Cardiac muscle cell (in vitro differentiated cells and primary cell): ENCODE measurements around the gene USP27X. TPM values are rescaled to one million over a fixed set of nuclear protein-coding genes. Genes with fewer than 3 reads are reported as not detected.

Experiments
- DNase-seq, 2 donors: peaks; one replicate each; pipeline versions ENCODE4 v3.0.0 to v3.0.0-alpha.2; 2010 to 2017; ENCODE audit warnings: low read depth in 1 of 2, low spot score in 1 of 2
- H3K27ac ChIP-seq: fragments of 200-600 bp; sonication (generic); 2 replicates; pipeline ENCODE4 v1.5.1; 2016
- H3K27me3 ChIP-seq: fragments of 200-600 bp; sonication (generic); 2 replicates; pipeline ENCODE4 v1.6.0; 2016; ENCODE audit warnings: control low read depth
- H3K36me3 ChIP-seq: fragments of 200-600 bp; sonication (generic); 2 replicates; pipeline ENCODE4 v1.5.1; 2016; ENCODE audit warnings: control low read depth
- H3K4me1 ChIP-seq: fragments of 200-600 bp; sonication (generic); 2 replicates; pipeline ENCODE4 v1.8.1; 2017; ENCODE audit warnings: low read depth, mild to moderate bottlenecking, mixed run types
- H3K4me3 ChIP-seq: fragments of 200-600 bp; sonication (generic); 2 replicates; pipeline ENCODE4 v1.5.1; 2016; ENCODE audit warnings: mild to moderate bottlenecking
- H3K9me3 ChIP-seq: fragments of 200-600 bp; sonication (generic); 2 replicates; pipeline ENCODE4 v1.5.1; 2017; ENCODE audit warnings: low read depth, mild to moderate bottlenecking, control low read depth
- polyA plus RNA-seq: library from polyadenylated mRNA; unstranded; fragments of >200 nt; fragmentation: Nextera tagmentation; extraction: Ambion mirVana; gene quantifications from 2 replicates; pipeline ENCODE4 v1.2.1, GENCODE V29; 2016
- total RNA-seq: library from RNA; depleted of rRNA; stranded (reverse); fragments of >200 nt; gene quantifications from 2 replicates; pipeline ENCODE4 v1.2.3, GENCODE V29; 2016
- TF ChIP-seq, protein P1 (sequence below): IDR thresholded peaks from 2 replicates; pipeline ENCODE4 v1.5.1; 2012; ENCODE audit warnings: low read depth, mild to moderate bottlenecking, low read length

Gene USP27X
- total RNA-seq (2.9 and 3.8 TPM in 2 replicates), polyA plus RNA-seq (1.7 and 1.8 TPM in 2 replicates)

DNA sequence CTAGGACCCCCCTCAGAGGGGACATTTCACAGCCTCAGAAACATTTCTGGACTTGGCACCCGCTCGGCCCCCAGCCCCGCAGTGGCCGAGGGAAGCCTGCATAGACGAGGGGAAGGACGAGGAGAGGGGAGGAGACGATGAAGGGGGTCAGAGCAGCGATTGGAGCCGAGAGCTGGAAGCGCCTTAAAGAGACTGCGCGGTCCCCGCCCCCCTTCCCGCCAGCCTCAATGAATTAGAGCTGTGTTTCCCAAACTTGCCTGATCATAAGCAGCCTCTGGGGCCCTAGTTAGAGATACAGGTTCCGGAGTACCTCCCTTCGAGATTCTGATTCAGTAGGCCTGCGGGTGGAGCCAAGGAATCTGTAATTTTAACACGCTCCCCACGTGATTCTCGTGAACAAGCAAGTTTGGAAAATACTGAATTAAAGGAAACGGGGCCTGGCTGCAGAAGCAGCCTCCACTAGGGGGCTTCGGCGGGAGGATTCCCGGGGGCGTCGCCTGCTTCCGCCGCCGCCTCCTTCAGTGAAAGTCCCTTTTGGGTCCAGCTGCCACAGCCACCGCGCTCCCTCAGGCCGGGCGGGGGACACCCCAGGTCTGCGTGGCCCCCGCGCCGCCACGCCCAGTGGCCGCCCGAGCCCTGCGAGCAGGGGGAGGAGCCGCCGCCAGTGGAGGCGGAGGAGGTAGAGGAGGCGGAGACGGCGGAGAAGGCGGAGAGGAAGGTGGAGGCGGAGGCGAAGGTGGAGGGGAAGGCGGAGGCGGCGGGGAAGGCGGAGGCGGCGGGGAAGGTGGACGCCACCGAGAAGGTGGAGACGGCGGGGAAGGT lies at the start of gene USP27X:
USP27X (plus strand) TSS at position 651 of the 822 bp plus-strand sequence. CDS start 824 bp downstream, outside the sequence.
- H3K4me1 ChIP-seq: no peaks in the 10 kb centered on the region
- H3K36me3 ChIP-seq: no peaks in the 10 kb centered on the region
- H3K27ac ChIP-seq: peak within 1 kb of the TSS; percentile 71
- H3K4me3 ChIP-seq: peak within 1 kb of the TSS; percentile 50
- peak; percentile 81 to 88 for DNase-seq
- no peaks in the 10 kb centered on the region for H3K27me3 ChIP-seq
- H3K9me3 ChIP-seq: no peaks in the 10 kb centered on the region
- TF ChIP-seq, protein P1, sequence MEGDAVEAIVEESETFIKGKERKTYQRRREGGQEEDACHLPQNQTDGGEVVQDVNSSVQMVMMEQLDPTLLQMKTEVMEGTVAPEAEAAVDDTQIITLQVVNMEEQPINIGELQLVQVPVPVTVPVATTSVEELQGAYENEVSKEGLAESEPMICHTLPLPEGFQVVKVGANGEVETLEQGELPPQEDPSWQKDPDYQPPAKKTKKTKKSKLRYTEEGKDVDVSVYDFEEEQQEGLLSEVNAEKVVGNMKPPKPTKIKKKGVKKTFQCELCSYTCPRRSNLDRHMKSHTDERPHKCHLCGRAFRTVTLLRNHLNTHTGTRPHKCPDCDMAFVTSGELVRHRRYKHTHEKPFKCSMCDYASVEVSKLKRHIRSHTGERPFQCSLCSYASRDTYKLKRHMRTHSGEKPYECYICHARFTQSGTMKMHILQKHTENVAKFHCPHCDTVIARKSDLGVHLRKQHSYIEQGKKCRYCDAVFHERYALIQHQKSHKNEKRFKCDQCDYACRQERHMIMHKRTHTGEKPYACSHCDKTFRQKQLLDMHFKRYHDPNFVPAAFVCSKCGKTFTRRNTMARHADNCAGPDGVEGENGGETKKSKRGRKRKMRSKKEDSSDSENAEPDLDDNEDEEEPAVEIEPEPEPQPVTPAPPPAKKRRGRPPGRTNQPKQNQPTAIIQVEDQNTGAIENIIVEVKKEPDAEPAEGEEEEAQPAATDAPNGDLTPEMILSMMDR: peak; percentile 60

DNA sequence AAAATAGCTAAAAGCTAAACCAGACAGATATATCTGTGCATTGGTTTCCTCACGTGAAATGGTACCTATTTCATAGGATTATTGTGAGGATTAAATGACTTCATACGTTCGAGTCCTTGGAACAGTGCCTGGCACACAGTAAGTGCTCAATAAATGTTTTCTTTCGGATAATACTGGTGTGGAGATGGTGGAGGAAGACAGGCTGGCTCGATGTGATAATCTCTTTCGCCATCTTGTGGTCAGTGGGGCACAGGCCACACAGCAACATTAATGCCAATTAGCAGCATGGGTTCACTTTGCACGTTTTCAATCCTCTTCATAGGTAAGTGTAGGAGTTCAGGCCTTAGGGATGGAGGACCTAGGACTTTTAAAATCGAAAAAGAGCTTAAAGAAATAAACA lies 40.9 kb upstream of the USP27X start:
- Histone ChIP-seq H3K4me1 (no peaks in the 10 kb centered on the region), H3K36me3 (no peaks in the 10 kb centered on the region), H3K9me3 (no peaks in the 10 kb centered on the region), H3K27me3 (peaks cover 6% of the 10 kb centered on the region), H3K27ac (no peak overlapping the region), H3K4me3 (no peak overlapping the region)
- peak; percentile 22 to 24 for DNase-seq
- TF ChIP-seq, protein P1: peak; percentile 39

DNA sequence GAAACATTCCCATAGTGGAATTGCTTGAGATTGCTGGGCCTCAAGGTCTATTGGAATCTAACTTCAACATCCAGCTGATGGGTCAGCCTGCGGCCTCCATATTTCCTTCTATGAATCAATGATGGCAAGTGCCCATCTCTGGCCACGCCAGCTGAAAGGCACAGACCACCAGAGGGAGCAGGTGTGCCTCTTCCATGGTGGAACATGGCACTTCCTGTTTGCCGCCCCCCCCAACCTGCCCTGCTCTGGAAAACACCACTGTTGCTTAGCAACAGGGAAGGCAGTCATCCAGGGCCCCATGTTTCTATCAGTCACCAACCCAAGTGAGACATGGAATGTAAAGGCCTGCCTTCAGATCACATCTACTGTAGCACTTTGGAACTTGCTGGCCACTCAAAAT lies 38.6 kb upstream of the USP27X start:
- Histone ChIP-seq H3K36me3 (no peaks in the 10 kb centered on the region), H3K4me1 (no peaks in the 10 kb centered on the region), H3K9me3 (no peaks in the 10 kb centered on the region), H3K27ac (no peak overlapping the region), H3K27me3 (no peaks in the 10 kb centered on the region), H3K4me3 (no peak overlapping the region)
- TF ChIP-seq, protein P1: peak; percentile 38
- peak; percentile 60 to 88 for DNase-seq

DNA sequence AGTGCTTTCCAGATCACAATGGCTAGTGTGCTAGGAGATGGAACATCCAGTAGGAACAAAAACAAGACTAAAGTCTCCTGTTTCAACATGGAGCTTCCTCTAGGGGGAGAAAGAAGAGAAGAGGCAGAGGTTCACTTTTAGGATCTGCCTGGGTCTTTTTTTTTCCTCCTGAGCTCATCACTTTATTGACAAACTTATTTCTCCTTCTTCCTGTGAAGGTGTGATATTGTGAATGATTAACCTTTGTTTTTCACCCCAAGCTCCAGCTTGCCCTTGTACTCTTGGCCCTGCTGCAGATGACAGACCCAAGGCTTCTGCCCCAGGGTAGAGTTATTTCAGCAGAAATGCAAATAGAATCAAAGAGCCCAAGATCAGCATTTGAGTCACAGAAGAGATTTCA lies 36.7 kb upstream of the USP27X start:
- Histone ChIP-seq H3K9me3 (no peaks in the 10 kb centered on the region), H3K36me3 (no peaks in the 10 kb centered on the region), H3K27ac (no peak overlapping the region), H3K4me1 (no peaks in the 10 kb centered on the region), H3K4me3 (no peak overlapping the region), H3K27me3 (no peaks in the 10 kb centered on the region)
- DNase-seq: no peak
- TF ChIP-seq, protein P1: no peak

DNA sequence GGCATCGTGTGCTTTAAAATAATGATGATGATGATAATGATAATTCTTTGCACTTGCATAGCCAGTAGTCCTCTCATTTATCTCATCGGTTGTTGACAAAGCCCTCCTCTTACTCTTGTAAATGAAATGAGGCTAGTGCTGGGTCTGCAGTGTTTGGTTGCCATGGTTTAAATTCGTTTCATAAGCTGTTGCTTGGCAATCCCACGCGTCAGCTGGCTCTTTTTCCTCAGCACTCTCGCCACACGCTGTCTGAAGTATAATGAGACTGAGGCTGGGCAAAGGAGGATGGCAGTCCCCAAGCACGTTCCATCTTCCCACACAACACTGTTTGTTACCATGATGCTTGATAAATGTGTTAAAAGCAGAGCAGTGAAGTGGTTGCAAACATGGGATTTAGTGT lies 34.7 kb upstream of the USP27X start:
- TF ChIP-seq, protein P1: no peak

More for the DNA sequence above, 34.7 kb upstream of the USP27X start:
- H3K27ac ChIP-seq: no peak overlapping the region
- H3K9me3 ChIP-seq: no peaks in the 10 kb centered on the region
- H3K27me3 ChIP-seq: no peaks in the 10 kb centered on the region
- DNase-seq: no peak
- no peak overlapping the region for H3K4me3 ChIP-seq
- no peaks in the 10 kb centered on the region for H3K4me1 ChIP-seq
- H3K36me3 ChIP-seq: no peaks in the 10 kb centered on the region
